Upper lobe of left lung (tissue), 4 donors: ENCODE measurements around the gene JAG2.

Experiments
- CTCF ChIP-seq, 6 experiments: fragments of 450-650 bp in 4 of 6; fragments of 200-600 bp in 2 of 6; sonication (generic) in 2 of 6; IDR thresholded peaks; one replicate each; pipeline ENCODE4 v1.5.1; 2016 to 2019; ENCODE audit warnings: antibody characterized with exemption in 6 of 6
- POLR2A ChIP-seq, 4 donors: fragments of 450-650 bp; IDR thresholded peaks; one replicate each; pipeline ENCODE4 v1.5.1; 2016 to 2017; ENCODE audit warnings: antibody characterized with exemption in 4 of 4, mild to moderate bottlenecking in 2 of 4
- POLR2AphosphoS5 ChIP-seq, 2 donors: sonication (generic); formaldehyde crosslinking; IDR thresholded peaks; one replicate each; pipeline ENCODE4 v1.5.1; 2017; ENCODE audit warnings: antibody characterized with exemption in 2 of 2

GRCh38 chr14:105199093-105199492 lies 30.5 kb upstream of the JAG2 start:
- TF ChIP-seq POLR2A (IDR thresholded peaks at IDR 0.05) (peak in 1 of 4 donors; percentile 17), POLR2AphosphoS5 (IDR thresholded peaks at IDR 0.05) (peak; percentile 40 to 49), CTCF (IDR thresholded peaks at IDR 0.05) (no peak)
